Measurements from ENCODE around the gene TM9SF1. TPM values are rescaled to one million over a fixed set of nuclear protein-coding genes. Genes with fewer than 3 reads are reported as not detected.

The TM9SF1 gene
- total and polyA plus RNA-seq, 10 donors: 4.7 to 53.6 (median 34.5) TPM

DNA sequence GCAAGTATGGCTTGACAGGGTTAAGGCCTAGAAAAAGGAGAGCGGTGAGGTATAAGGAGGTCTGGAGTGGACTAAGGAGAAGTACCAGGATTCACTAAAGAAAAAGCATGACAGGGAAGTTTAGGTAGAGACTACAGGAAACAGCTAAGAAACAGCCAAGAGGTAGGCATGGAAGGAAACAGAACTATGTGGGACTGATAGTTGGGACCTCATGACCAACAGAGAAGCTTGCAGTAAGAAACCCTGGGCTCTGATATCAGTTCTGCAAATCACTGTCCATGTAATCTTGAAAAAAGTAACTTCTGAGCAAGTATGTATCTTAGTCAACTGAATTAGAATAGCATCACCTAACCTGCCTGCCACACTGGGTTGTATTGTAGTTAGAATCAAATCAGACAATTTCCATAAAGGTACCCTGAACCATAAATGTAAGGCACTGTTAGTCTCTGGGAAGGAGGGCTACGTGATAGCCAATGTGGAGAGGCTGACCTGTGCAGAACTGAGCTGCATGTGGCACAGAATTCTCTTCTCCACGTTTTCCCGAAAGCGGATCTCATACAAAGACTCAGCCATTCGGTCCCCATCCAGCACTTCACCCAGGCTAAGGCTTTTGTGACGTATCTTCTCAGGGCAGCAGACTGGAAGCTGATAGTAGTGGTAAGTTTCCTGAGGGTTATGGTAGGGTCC lies 912 bp downstream of the TM9SF1 start:
- peak overlapping the region in 6 of 8 donors; percentile 95 to 100 (median 98) for H3K27ac ChIP-seq
- DNase-seq: no peak
- TF ChIP-seq, protein P1, sequence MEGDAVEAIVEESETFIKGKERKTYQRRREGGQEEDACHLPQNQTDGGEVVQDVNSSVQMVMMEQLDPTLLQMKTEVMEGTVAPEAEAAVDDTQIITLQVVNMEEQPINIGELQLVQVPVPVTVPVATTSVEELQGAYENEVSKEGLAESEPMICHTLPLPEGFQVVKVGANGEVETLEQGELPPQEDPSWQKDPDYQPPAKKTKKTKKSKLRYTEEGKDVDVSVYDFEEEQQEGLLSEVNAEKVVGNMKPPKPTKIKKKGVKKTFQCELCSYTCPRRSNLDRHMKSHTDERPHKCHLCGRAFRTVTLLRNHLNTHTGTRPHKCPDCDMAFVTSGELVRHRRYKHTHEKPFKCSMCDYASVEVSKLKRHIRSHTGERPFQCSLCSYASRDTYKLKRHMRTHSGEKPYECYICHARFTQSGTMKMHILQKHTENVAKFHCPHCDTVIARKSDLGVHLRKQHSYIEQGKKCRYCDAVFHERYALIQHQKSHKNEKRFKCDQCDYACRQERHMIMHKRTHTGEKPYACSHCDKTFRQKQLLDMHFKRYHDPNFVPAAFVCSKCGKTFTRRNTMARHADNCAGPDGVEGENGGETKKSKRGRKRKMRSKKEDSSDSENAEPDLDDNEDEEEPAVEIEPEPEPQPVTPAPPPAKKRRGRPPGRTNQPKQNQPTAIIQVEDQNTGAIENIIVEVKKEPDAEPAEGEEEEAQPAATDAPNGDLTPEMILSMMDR (IDR thresholded peaks at IDR 0.05 in 8 of 11, conservative IDR thresholded peaks at IDR 0.05 in 3 of 11): no peak
- TF ChIP-seq POLR2A (IDR thresholded peaks at IDR 0.05) (no peak), POLR2AphosphoS5 (IDR thresholded peaks at IDR 0.05) (no peak)
- intact Hi-C loops (cut with DNase I; ENCODE audit: low total_unique reads): no loop called here
- 85 to 93% (median 90%) methylated on average over 7 of the region's 7 CpGs for WGBS, 5 donors
- no peaks in the 10 kb centered on the region for H3K27me3 ChIP-seq (replicated peaks in 1 of 7)
- H3K9me3 ChIP-seq: no peaks in the 10 kb centered on the region
- peaks cover 0 to 42% (median 12%) of the 10 kb centered on the region in 6 donors for H3K36me3 ChIP-seq
- peak overlapping the region in 7 of 8 donors; percentile 77 to 90 (median 84) for H3K4me3 ChIP-seq
- peaks cover 28 to 81% (median 49%) of the 10 kb centered on the region in 6 donors for H3K4me1 ChIP-seq

DNA sequence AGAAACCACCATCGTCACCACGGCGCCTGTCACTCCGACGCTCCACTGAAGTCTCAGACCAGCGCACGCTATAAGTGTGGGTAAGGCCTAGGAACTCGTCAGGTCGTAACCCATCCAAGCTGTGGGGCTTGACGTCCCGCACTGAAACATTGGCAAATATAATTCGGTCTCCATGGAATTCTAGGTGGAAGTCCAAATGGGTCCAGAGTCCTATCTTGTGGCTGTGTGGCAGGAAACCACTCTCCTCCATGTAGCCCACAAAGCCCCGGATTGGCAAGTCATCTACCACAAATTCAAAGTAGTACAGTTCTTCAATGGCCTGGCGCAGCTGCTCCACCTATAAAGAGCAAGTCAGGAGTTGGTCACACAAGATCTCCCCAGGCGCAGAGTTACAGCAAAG lies 2.3 kb downstream of the TM9SF1 start:
- no peaks in the 10 kb centered on the region for H3K27me3 ChIP-seq (replicated peaks in 1 of 7)
- H3K4me3 ChIP-seq: no peak overlapping the region
- H3K36me3 ChIP-seq: peaks cover 0 to 35% (median 12%) of the 10 kb centered on the region in 6 donors
- intact Hi-C loops (cut with DNase I; ENCODE audit: low total_unique reads): no loop called here
- WGBS, 5 donors: 90 to 92% (median 91%) methylated on average over 15 of the region's 15 CpGs
- TF ChIP-seq POLR2AphosphoS5 (IDR thresholded peaks at IDR 0.05) (no peak), POLR2A (IDR thresholded peaks at IDR 0.05) (no peak)
- TF ChIP-seq, protein P1 (IDR thresholded peaks at IDR 0.05 in 8 of 11, conservative IDR thresholded peaks at IDR 0.05 in 3 of 11): no peak
- DNase-seq: no peak
- H3K4me1 ChIP-seq: peaks cover 29 to 81% (median 49%) of the 10 kb centered on the region in 6 donors
- H3K9me3 ChIP-seq: no peaks in the 10 kb centered on the region
- H3K27ac ChIP-seq: no peak overlapping the region

DNA sequence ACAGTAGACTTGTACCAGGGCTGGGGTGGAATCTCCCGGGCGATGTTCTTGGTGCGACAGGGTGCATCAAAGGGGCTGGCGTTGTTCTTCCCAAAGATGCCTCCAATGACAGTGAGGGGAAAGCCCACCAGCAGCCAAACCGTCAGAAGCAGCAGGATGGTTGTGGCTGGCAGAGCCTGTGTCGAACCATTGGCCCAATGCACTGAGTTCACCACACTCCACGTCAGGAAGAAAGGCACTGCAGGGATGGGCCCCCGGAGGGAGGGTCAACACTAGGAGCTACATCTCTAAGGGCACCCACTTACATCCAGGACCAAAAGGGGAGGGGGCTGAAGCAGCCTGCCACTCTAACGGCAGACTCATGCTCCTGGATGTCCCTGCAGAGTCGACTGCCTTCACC lies 4.8 kb downstream of the TM9SF1 start:
- Histone ChIP-seq H3K9me3 (no peaks in the 10 kb centered on the region), H3K27ac (no peak overlapping the region), H3K36me3 (peaks cover 0 to 51% (median 25%) of the 10 kb centered on the region in 6 donors), H3K27me3 (replicated peaks in 1 of 7) (no peaks in the 10 kb centered on the region), H3K4me3 (no peak overlapping the region), H3K4me1 (peaks cover 22 to 80% (median 41%) of the 10 kb centered on the region in 6 donors)
- intact Hi-C loops (cut with DNase I; ENCODE audit: low total_unique reads): no loop called here
- no peak for TF ChIP-seq POLR2AphosphoS5 (IDR thresholded peaks at IDR 0.05)
- TF ChIP-seq, protein P1 (IDR thresholded peaks at IDR 0.05 in 8 of 11, conservative IDR thresholded peaks at IDR 0.05 in 3 of 11): no peak
- no peak for TF ChIP-seq POLR2A (IDR thresholded peaks at IDR 0.05)
- no peak for DNase-seq
- WGBS, 5 donors: 93 to 96% (median 94%) methylated on average over 10 of the region's 10 CpGs

DNA sequence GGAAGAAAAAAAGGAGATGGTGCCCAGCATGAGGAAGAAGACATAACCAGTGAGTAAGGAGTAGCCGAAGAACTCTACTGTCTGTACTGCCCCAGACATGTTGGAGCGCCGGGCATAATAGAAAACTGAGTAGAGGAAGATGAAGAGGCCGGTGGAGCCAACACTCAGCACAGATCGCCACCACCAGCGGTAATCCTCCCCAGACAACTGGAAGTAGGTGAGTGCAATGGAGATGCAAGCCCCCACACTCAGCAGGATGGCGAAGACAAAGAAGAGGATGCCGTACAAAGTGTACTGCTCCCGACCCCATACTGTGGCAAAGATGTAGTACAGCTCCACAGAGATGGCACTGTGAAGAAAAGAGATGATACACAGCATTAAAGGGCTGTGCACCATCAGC lies 5.8 kb downstream of the TM9SF1 start:
- H3K27me3 ChIP-seq (replicated peaks in 1 of 7): no peaks in the 10 kb centered on the region
- no peak for DNase-seq
- 91 to 96% (median 93%) methylated on average over 9 of the region's 9 CpGs for WGBS, 5 donors
- peaks cover 19 to 72% (median 34%) of the 10 kb centered on the region in 6 donors for H3K4me1 ChIP-seq
- peak overlapping the region in 1 of 8 donors; percentile 80 for H3K4me3 ChIP-seq
- H3K36me3 ChIP-seq: peaks cover 0 to 60% (median 34%) of the 10 kb centered on the region in 6 donors
- intact Hi-C loops (cut with DNase I; ENCODE audit: low total_unique reads): no loop called here
- TF ChIP-seq, protein P1 (IDR thresholded peaks at IDR 0.05 in 8 of 11, conservative IDR thresholded peaks at IDR 0.05 in 3 of 11): no peak
- peak overlapping the region in 6 of 8 donors; percentile 10 to 87 (median 77) for H3K27ac ChIP-seq
- H3K9me3 ChIP-seq: no peaks in the 10 kb centered on the region
